Bronchial epithelial cell (primary cell): ENCODE results near the gene IRF9. TPM values are rescaled to one million over a fixed set of nuclear protein-coding genes. Genes with fewer than 3 reads are reported as not detected.

Source experiments
- DNase-seq: peaks from one replicate; pipeline ENCODE4 v3.0.0-alpha.2; 2010; ENCODE audit warnings: low read depth
- FAIRE-seq: peaks from 2 replicates; lab custom pipeline; 2011; peaks lifted over from hg19 to GRCh38; lab: Jason Lieb, UNC
- H3K27me3 ChIP-seq: 2 replicates; pipeline ENCODE4 v1.5.1; 2011; ENCODE audit warnings: low read length; ENCODE audit not compliant: control insufficient read depth, insufficient read depth
- H3K36me3 ChIP-seq: 2 replicates; pipeline ENCODE4 v1.5.1; 2011; ENCODE audit warnings: low read length; ENCODE audit not compliant: control insufficient read depth, insufficient read depth
- H3K4me3 ChIP-seq: 2 replicates; pipeline ENCODE4 v1.5.1; 2011; ENCODE audit warnings: mild to moderate bottlenecking, low read depth, low read length, control low read depth
- CTCF ChIP-seq: IDR thresholded peaks from 2 replicates; pipeline ENCODE4 v1.5.1; 2011; ENCODE audit warnings: mild to moderate bottlenecking, moderate library complexity, low read length, control low read depth, inconsistent platforms; ENCODE audit not compliant: insufficient read depth, severe bottlenecking
- total RNA-seq: library from RNA; depleted of rRNA; stranded (reverse); fragments of >200 nt; gene quantifications from 2 replicates; pipeline ENCODE4 v1.2.1, GENCODE V29; 2014

Gene IRF9
- total RNA-seq, 1 donor from 2014 or later: 19.2 TPM

- peaks cover 27% of the 10 kb centered on the region for H3K36me3 ChIP-seq
- DNase-seq: no peak
- no peak for FAIRE-seq
- no peak overlapping the region for H3K4me3 ChIP-seq
- no peak for TF ChIP-seq CTCF
- H3K27me3 ChIP-seq: no peaks in the 10 kb centered on the region
Measured at GRCh38 chr14:24179294-24179960, 18.4 kb downstream of the IRF9 start.

GRCh38 chr14:24179961-24180796, 19.1 kb downstream of the IRF9 start:
- peaks cover 34% of the 10 kb centered on the region for H3K36me3 ChIP-seq
- no peak for TF ChIP-seq CTCF
- H3K27me3 ChIP-seq: no peaks in the 10 kb centered on the region
- FAIRE-seq (no peak), DNase-seq (peak; percentile 30)
- H3K4me3 ChIP-seq: no peak overlapping the region

GRCh38 chr14:24181371-24182077, 20.5 kb downstream of the IRF9 start:
- Histone ChIP-seq H3K27me3 (no peaks in the 10 kb centered on the region), H3K36me3 (peaks cover 41% of the 10 kb centered on the region), H3K4me3 (no peak overlapping the region)
- no peak for TF ChIP-seq CTCF
- FAIRE-seq (no peak), DNase-seq (no peak)

GRCh38 chr14:24182110-24182882, 21.2 kb downstream of the IRF9 start:
- DNase-seq (no peak), FAIRE-seq (no peak)
- peaks cover 44% of the 10 kb centered on the region for H3K36me3 ChIP-seq
- no peaks in the 10 kb centered on the region for H3K27me3 ChIP-seq
- no peak overlapping the region for H3K4me3 ChIP-seq
- no peak for TF ChIP-seq CTCF

- TF ChIP-seq CTCF: no peak
- Histone ChIP-seq H3K27me3 (no peaks in the 10 kb centered on the region), H3K4me3 (no peak overlapping the region), H3K36me3 (peaks cover 44% of the 10 kb centered on the region)
- DNase-seq (no peak), FAIRE-seq (no peak)
Measured at GRCh38 chr14:24183014-24183481, 22.0 kb downstream of the IRF9 start.
